K562 (cell line): ENCODE measurements around the gene AP1G1. TPM values are rescaled to one million over a fixed set of nuclear protein-coding genes. Genes with fewer than 3 reads are reported as not detected.

Source experiments
- ATF4 ChIP-seq: fragments of 450-650 bp; formaldehyde crosslinking; IDR thresholded peaks from 2 replicates; pipeline ENCODE4 v1.4.0; 2022; ENCODE audit warnings: mild to moderate bottlenecking, moderate library complexity
- CHCHD3 ChIP-seq: fragments of 250-450 bp; sonication (Bioruptor Pico); IDR thresholded peaks from 2 replicates; pipeline ENCODE4 v2.1.2; 2022; ENCODE audit warnings: mild to moderate bottlenecking
- CTBP1 ChIP-seq: fragments of 450-650 bp; IDR thresholded peaks from 2 replicates; pipeline ENCODE4 v1.6.1; 2016; ENCODE audit warnings: borderline replicate concordance
- HBP1 ChIP-seq: fragments of 450-650 bp; formaldehyde crosslinking; IDR thresholded peaks from 2 replicates; pipeline ENCODE4 v1.4.0; 2022; ENCODE audit warnings: missing genetic modification characterization
- LARP7 ChIP-seq: fragments of 450-650 bp; IDR thresholded peaks from 2 replicates; pipeline ENCODE4 v1.6.1; 2016
- MTF1 ChIP-seq: fragments of 250-450 bp; sonication (Bioruptor Pico); IDR thresholded peaks from 2 replicates; pipeline ENCODE4 v1.9.0; 2021; ENCODE audit warnings: moderate library complexity, mild to moderate bottlenecking, inconsistent platforms, borderline replicate concordance
- POLR2B ChIP-seq: fragments of 450-650 bp; IDR thresholded peaks from 2 replicates; pipeline ENCODE4 v1.6.1; 2018; ENCODE audit warnings: low read depth; ENCODE audit not compliant: partially characterized antibody
- PTTG1 ChIP-seq: fragments of 450-650 bp; IDR thresholded peaks from 2 replicates; pipeline ENCODE4 v1.6.1; 2016; ENCODE audit warnings: low read depth, mild to moderate bottlenecking, missing genetic modification characterization, missing compliant biosample characterization
- SMARCC2 ChIP-seq: fragments of 450-650 bp; IDR thresholded peaks from 2 replicates; pipeline ENCODE4 v1.6.1; 2017; ENCODE audit warnings: antibody characterized with exemption, moderate library complexity, mild to moderate bottlenecking, low read depth
- TAF1 ChIP-seq: IDR thresholded peaks from 2 replicates; pipeline ENCODE4 v1.6.1; 2011; ENCODE audit warnings: mild to moderate bottlenecking, low read length, moderate library complexity; ENCODE audit not compliant: insufficient read depth, control insufficient read depth, severe bottlenecking; ENCODE audit errors: extremely low read depth
- TGIF2 ChIP-seq: sonication (generic); formaldehyde crosslinking; IDR thresholded peaks from 2 replicates; pipeline ENCODE4 v1.8.1; 2022; ENCODE audit warnings: mild to moderate bottlenecking, missing genetic modification reagents, moderate library complexity
- THRAP3 ChIP-seq: fragments of 450-650 bp; IDR thresholded peaks from 2 replicates; pipeline ENCODE4 v1.6.1; 2016; ENCODE audit warnings: mild to moderate bottlenecking, inconsistent platforms, borderline replicate concordance
- ZNF274 ChIP-seq: IDR thresholded peaks from 2 replicates; pipeline ENCODE4 v1.6.1; 2011; ENCODE audit warnings: low read depth, mild to moderate bottlenecking, low read length, moderate library complexity, borderline replicate concordance
- ZNF282 ChIP-seq: sonication (generic); formaldehyde crosslinking; IDR thresholded peaks from 2 replicates; pipeline ENCODE4 v1.8.1; 2023; ENCODE audit warnings: missing genetic modification reagents
- ZNF408 ChIP-seq: fragments of 250-450 bp; sonication (Bioruptor Pico); IDR thresholded peaks from 2 replicates; pipeline ENCODE4 v1.4.0; 2020; ENCODE audit warnings: low read depth, mild to moderate bottlenecking, moderate library complexity
- ZNF668 ChIP-seq: fragments of 250-450 bp; sonication (Bioruptor Pico); IDR thresholded peaks from 2 replicates; pipeline ENCODE4 v1.8.0; 2022; ENCODE audit warnings: mild to moderate bottlenecking, inconsistent platforms
- ZNF695 ChIP-seq: fragments of 450-650 bp; formaldehyde crosslinking; IDR thresholded peaks from 2 replicates; pipeline ENCODE4 v1.4.0; 2020; ENCODE audit warnings: mild to moderate bottlenecking, moderate library complexity
- ZNF778 ChIP-seq: fragments of 450-650 bp; formaldehyde crosslinking; IDR thresholded peaks from 2 replicates; pipeline ENCODE4 v1.4.0; 2020; ENCODE audit warnings: mild to moderate bottlenecking, moderate library complexity
- polyA plus RNA-seq, 8 experiments: library from polyadenylated mRNA; depleted of rRNA in 4 of 8; stranded (reverse) in 5 of 8; unstranded in 3 of 8; fragments of >200 nt; fragmentation: Nextera tagmentation in 2 of 8; fragmentation: Illumina TruSeq in 1 of 8; extraction: Ambion mirVana in 2 of 8; extraction: Trizol in 1 of 8; gene quantifications; 2 replicates each; pipeline versions ENCODE4 v1.2.1 to v1.2.3, GENCODE V29; 2011 to 2014; ENCODE audit warnings: inconsistent platforms in 1 of 8, missing spikeins in 1 of 8
- total RNA-seq, 7 experiments: library from RNA; depleted of rRNA in 6 of 7; stranded (reverse); fragments of >200 nt in 6 of 7; fragmentation: Illumina TruSeq in 2 of 7; extraction: Trizol in 2 of 7; gene quantifications; 2 replicates each; pipeline versions ENCODE4 v1.2.1 to v1.2.3, GENCODE V29; 2011 to 2021; ENCODE audit warnings: low replicate concordance in 1 of 7
- TF ChIP-seq, protein P1 (sequence below): IDR thresholded peaks from 2 replicates; pipeline ENCODE4 v1.6.1; 2011; ENCODE audit not compliant: insufficient read length; ENCODE audit errors: extremely low read depth
- TF ChIP-seq, protein P2 (sequence below): sonication (generic); formaldehyde crosslinking; IDR thresholded peaks from 2 replicates; pipeline ENCODE4 v1.8.0; 2022; ENCODE audit warnings: mild to moderate bottlenecking, missing genetic modification reagents

Gene AP1G1
- total and polyA plus RNA-seq, 9 of the 15 experiments (the other 6 are each of a cell fraction or from before 2014, with no cell fraction given) = 7.0 to 59.2 (median 42.0) TPM

- TF ChIP-seq PTTG1 (tag) (no peak), SMARCC2 (no peak), ZNF274 (no peak), ZNF408 (no peak), ZNF695 (no peak), MTF1 (CRISPR knock-in tag) (no peak), POLR2B (no peak), CHCHD3 (no peak), LARP7 (0 out of 2 replicates have a peak, but pooled peaks have one; percentile 33), CTBP1 (no peak), ZNF778 (CRISPR knock-in tag) (no peak), HBP1 (CRISPR knock-in tag) (no peak), ZNF282 (CRISPR knock-in tag) (no peak), TAF1 (no peak), ZNF668 (no peak), TGIF2 (CRISPR knock-in tag) (no peak), ATF4 (CRISPR knock-in tag) (no peak), THRAP3 (peak; percentile 64; the same call in 1 of the 2 replicates)
- TF ChIP-seq, protein P1, sequence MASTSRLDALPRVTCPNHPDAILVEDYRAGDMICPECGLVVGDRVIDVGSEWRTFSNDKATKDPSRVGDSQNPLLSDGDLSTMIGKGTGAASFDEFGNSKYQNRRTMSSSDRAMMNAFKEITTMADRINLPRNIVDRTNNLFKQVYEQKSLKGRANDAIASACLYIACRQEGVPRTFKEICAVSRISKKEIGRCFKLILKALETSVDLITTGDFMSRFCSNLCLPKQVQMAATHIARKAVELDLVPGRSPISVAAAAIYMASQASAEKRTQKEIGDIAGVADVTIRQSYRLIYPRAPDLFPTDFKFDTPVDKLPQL = no peak
- TF ChIP-seq, protein P2, sequence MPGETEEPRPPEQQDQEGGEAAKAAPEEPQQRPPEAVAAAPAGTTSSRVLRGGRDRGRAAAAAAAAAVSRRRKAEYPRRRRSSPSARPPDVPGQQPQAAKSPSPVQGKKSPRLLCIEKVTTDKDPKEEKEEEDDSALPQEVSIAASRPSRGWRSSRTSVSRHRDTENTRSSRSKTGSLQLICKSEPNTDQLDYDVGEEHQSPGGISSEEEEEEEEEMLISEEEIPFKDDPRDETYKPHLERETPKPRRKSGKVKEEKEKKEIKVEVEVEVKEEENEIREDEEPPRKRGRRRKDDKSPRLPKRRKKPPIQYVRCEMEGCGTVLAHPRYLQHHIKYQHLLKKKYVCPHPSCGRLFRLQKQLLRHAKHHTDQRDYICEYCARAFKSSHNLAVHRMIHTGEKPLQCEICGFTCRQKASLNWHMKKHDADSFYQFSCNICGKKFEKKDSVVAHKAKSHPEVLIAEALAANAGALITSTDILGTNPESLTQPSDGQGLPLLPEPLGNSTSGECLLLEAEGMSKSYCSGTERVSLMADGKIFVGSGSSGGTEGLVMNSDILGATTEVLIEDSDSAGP (CRISPR knock-in tag) = no peak
Measured at GRCh38 chr16:71807905-71808592, 585 bp downstream of the AP1G1 start (continued).
